Measurements from ENCODE around the gene CLMP.
"Not testable (repeated sequence)": the region's sequence is repeated elsewhere in the genome, so short reads cannot be mapped to it uniquely, and the experiment has no call there.

Gene CLMP

GRCh38 chr11:123132881-123133280, 62.2 kb downstream of the CLMP start:
- no peak for DNase-seq (ENCODE audit: low spot score)

GRCh38 chr11:123132034-123132766, 62.8 kb downstream of the CLMP start:
- not testable (repeated sequence) for DNase-seq (ENCODE audit: low spot score)

GRCh38 chr11:123129920-123130319, 65.1 kb downstream of the CLMP start:
- DNase-seq (ENCODE audit: low spot score) = no peak

GRCh38 chr11:123125169-123125568, 69.9 kb downstream of the CLMP start:
- DNase-seq (ENCODE audit: low spot score) = no peak

- no peak for DNase-seq (ENCODE audit: low spot score)
These were observed 72.2 kb downstream of the CLMP start for GRCh38 chr11:123122852-123123251.

- DNase-seq (ENCODE audit: low spot score) = no peak
These were observed 72.7 kb downstream of the CLMP start for GRCh38 chr11:123122341-123122740.

GRCh38 chr11:123116486-123116885, 78.6 kb downstream of the CLMP start:
- no peak for DNase-seq (ENCODE audit: low spot score)

GRCh38 chr11:123111465-123111864, 83.6 kb downstream of the CLMP start:
- DNase-seq (ENCODE audit: low spot score) = peak; percentile 73

GRCh38 chr11:123110397-123110796, 84.7 kb downstream of the CLMP start:
- peak; percentile 76 for DNase-seq (ENCODE audit: low spot score)

- DNase-seq (ENCODE audit: low spot score) = no peak
These were observed 87.0 kb downstream of the CLMP start for GRCh38 chr11:123107945-123108495.

GRCh38 chr11:123104697-123105096, 90.4 kb downstream of the CLMP start:
- DNase-seq (ENCODE audit: low spot score) = no peak

- DNase-seq (ENCODE audit: low spot score) = peak; percentile 57
These were observed 91.6 kb downstream of the CLMP start for GRCh38 chr11:123103326-123103980.

- DNase-seq (ENCODE audit: low spot score) = no peak
These were observed 94.5 kb downstream of the CLMP start for GRCh38 chr11:123100379-123101085.

- no peak for DNase-seq (ENCODE audit: low spot score)
These were observed 96.1 kb downstream of the CLMP start for GRCh38 chr11:123098990-123099389.

- DNase-seq (ENCODE audit: low spot score) = no peak
These were observed 101.3 kb downstream of the CLMP start for GRCh38 chr11:123093739-123094138.

GRCh38 chr11:123091506-123091905, 103.5 kb downstream of the CLMP start:
- no peak for DNase-seq (ENCODE audit: low spot score)

GRCh38 chr11:123090168-123090567, 104.9 kb downstream of the CLMP start:
- not testable (repeated sequence) for DNase-seq (ENCODE audit: low spot score)

GRCh38 chr11:123088896-123089295, 106.2 kb downstream of the CLMP start:
- not testable (repeated sequence) for DNase-seq (ENCODE audit: low spot score)

GRCh38 chr11:123087657-123088056, 107.4 kb downstream of the CLMP start:
- not testable (repeated sequence) for DNase-seq (ENCODE audit: low spot score)

GRCh38 chr11:123086305-123086704, 108.7 kb downstream of the CLMP start:
- no peak for DNase-seq (ENCODE audit: low spot score)

GRCh38 chr11:123085497-123085896, 109.6 kb downstream of the CLMP start:
- no peak for DNase-seq (ENCODE audit: low spot score)

GRCh38 chr11:123084454-123084853, 110.6 kb downstream of the CLMP start:
- no peak for DNase-seq (ENCODE audit: low spot score)

- DNase-seq (ENCODE audit: low spot score) = peak; percentile 97
These were observed 111.4 kb downstream of the CLMP start for GRCh38 chr11:123083623-123084029.

Measured in kidney tubule cell (primary cell).